ENCODE data around the gene PPP2R2B.

GRCh38 chr5:146710348-146710747 is 168.2 kb downstream of the PPP2R2B start:
- no peak for TF ChIP-seq CTCF (conservative IDR thresholded peaks at IDR 0.05; ENCODE audit: low read depth, low read length)
- TF ChIP-seq EZH2 (IDR thresholded peaks at IDR 0.05; ENCODE audit: borderline replicate concordance, low read depth, low read length, poor library complexity, severe bottlenecking): no peak
